T-cell (primary cell): ENCODE measurements around the gene RXRA. TPM values are rescaled to one million over a fixed set of nuclear protein-coding genes. Genes with fewer than 3 reads are reported as not detected.

ENCODE experiments used
- ATAC-seq, 4 experiments: fragments of 200-7000 bp in 3 of 4; fragments of 150-1000 bp in 1 of 4; cut with Tn5 transposase; replicated peaks in 1 of 4; 1 replicate in 3 of 4; 2 replicates in 1 of 4; pipeline ENCODE4 v1.10.0; 2021; ENCODE audit warnings: moderate library complexity in 3 of 4, mild to moderate bottlenecking in 2 of 4, moderate number of reproducible peaks in 1 of 4
- CTCF ChIA-PET, 2 donors: fragments of 300-600 bp; sonication (Branson Sonifier 250); formaldehyde crosslinking; loops; one replicate each; lab custom pipeline; 2022; ENCODE audit warnings: antibody characterized with exemption in 2 of 2; lab: Charles Lee
- POLR2A ChIA-PET, 2 donors: fragments of 300-600 bp; sonication (Branson Sonifier 250); formaldehyde crosslinking; loops; one replicate each; lab custom pipeline; 2022; ENCODE audit warnings: antibody characterized with exemption in 2 of 2; lab: Charles Lee
- DNase-seq, 35 experiments: peaks; one replicate each; pipeline versions ENCODE4 v3.0.0 to v3.0.0-alpha.2; 2013 to 2023
- H3K27ac ChIP-seq: one replicate; pipeline ENCODE4 v1.5.1; 2013; ENCODE audit warnings: low read length
- H3K27me3 ChIP-seq, 2 experiments: replicated peaks in 1 of 2; 1 replicate in 1 of 2; 2 replicates in 1 of 2; pipeline versions ENCODE4 v1.6.1 to v1.7.0; 2013; ENCODE audit warnings: low read length in 1 of 2, mixed read lengths in 1 of 2; ENCODE audit not compliant: control insufficient read depth in 2 of 2, insufficient read depth in 2 of 2; ENCODE audit errors: extremely low read depth in 1 of 2
- H3K36me3 ChIP-seq, 2 donors: 1 replicate in 1 of 2; 2 replicates in 1 of 2; pipeline versions ENCODE4 v1.6.1 to v1.7.0; 2013; ENCODE audit warnings: low read length in 1 of 2; ENCODE audit not compliant: control insufficient read depth in 2 of 2, insufficient read depth in 1 of 2; ENCODE audit errors: extremely low read depth in 1 of 2
- H3K4me1 ChIP-seq, 2 experiments: 1 replicate in 1 of 2; 2 replicates in 1 of 2; pipeline versions ENCODE4 v1.6.1 to v1.7.0; 2013; ENCODE audit warnings: low read length in 2 of 2, mixed read lengths in 1 of 2; ENCODE audit not compliant: insufficient read depth in 2 of 2, control insufficient read depth in 1 of 2; ENCODE audit errors: extremely low read depth in 1 of 2
- H3K4me3 ChIP-seq, 2 donors: 1 replicate in 1 of 2; 2 replicates in 1 of 2; pipeline versions ENCODE4 v1.5.1 to v1.7.0; 2013; ENCODE audit warnings: mild to moderate bottlenecking in 2 of 2, low read length in 1 of 2, moderate library complexity in 1 of 2; ENCODE audit not compliant: control insufficient read depth in 1 of 2; ENCODE audit errors: extremely low read depth in 1 of 2
- H3K9me3 ChIP-seq: 2 replicates; pipeline ENCODE4 v1.7.0; 2013
- H3K27ac Mint-ChIP-seq, 2 donors: one replicate each; pipeline ENCODE4 v1.8.0; 2020 to 2021; ENCODE audit warnings: mild to moderate bottlenecking in 2 of 2, mixed read lengths in 2 of 2
- H3K27me3 Mint-ChIP-seq, 2 donors: one replicate each; pipeline ENCODE4 v1.8.0; 2021 to 2022; ENCODE audit warnings: mixed read lengths in 2 of 2
- H3K36me3 Mint-ChIP-seq: one replicate; pipeline ENCODE4 v1.8.0; 2021; ENCODE audit warnings: mixed read lengths
- H3K4me1 Mint-ChIP-seq, 3 donors: one replicate each; pipeline ENCODE4 v1.8.0; 2020 to 2022; ENCODE audit warnings: mixed read lengths in 3 of 3, mild to moderate bottlenecking in 1 of 3
- H3K4me3 Mint-ChIP-seq, 3 donors: one replicate each; pipeline ENCODE4 v1.8.0; 2020 to 2022; ENCODE audit warnings: mild to moderate bottlenecking in 3 of 3, mixed read lengths in 3 of 3, moderate library complexity in 3 of 3
- H3K9me3 Mint-ChIP-seq, 3 donors: one replicate each; pipeline ENCODE4 v1.8.0; 2020 to 2022; ENCODE audit warnings: mixed read lengths in 3 of 3
- WGBS: methylation state at CpG from one replicate; pipeline ENCODE4 v1.1.5; 2013; ENCODE audit warnings: missing lambda C conversion rate; ENCODE audit not compliant: insufficient coverage; 5-methylcytosine and 5-hydroxymethylcytosine counted together
- total RNA-seq, 35 experiments: library from RNA in 6 of 35; stranded (reverse) in 6 of 35; fragments of 120-200 nt in 1 of 35; gene quantifications; one replicate each; pipeline versions ENCODE4 v1.2.1 to v1.2.4 and lab custom pipeline; 2013 to 2026

RXRA gene
- total RNA-seq, 5 donors from 2014 or later (not counting 1 experiment from before 2014, with no cell fraction given): 5.6 to 17.7 (median 14.5) TPM

- Mint-ChIP-seq H3K27me3 (no peaks in the 10 kb centered on the region), H3K4me3 (no peak overlapping the region), H3K36me3 (no peaks in the 10 kb centered on the region), H3K9me3 (no peaks in the 10 kb centered on the region), H3K4me1 (no peaks in the 10 kb centered on the region), H3K27ac (no peak overlapping the region)
- no peak for ATAC-seq
- CTCF ChIA-PET: no interaction called here
- no peak overlapping the region for H3K4me3 ChIP-seq
- H3K27me3 ChIP-seq: no peaks in the 10 kb centered on the region
- POLR2A ChIA-PET: no interaction called here
- H3K27ac ChIP-seq: no peak overlapping the region
- no peak for DNase-seq
- H3K36me3 ChIP-seq: no peaks in the 10 kb centered on the region
- 92% methylated on average over 15 of the region's 23 CpGs for WGBS
- H3K9me3 ChIP-seq: no peaks in the 10 kb centered on the region
- H3K4me1 ChIP-seq: no peaks in the 10 kb centered on the region
These were observed 33.4 kb downstream of the RXRA start for GRCh38 chr9:134359493-134360179.

DNA sequence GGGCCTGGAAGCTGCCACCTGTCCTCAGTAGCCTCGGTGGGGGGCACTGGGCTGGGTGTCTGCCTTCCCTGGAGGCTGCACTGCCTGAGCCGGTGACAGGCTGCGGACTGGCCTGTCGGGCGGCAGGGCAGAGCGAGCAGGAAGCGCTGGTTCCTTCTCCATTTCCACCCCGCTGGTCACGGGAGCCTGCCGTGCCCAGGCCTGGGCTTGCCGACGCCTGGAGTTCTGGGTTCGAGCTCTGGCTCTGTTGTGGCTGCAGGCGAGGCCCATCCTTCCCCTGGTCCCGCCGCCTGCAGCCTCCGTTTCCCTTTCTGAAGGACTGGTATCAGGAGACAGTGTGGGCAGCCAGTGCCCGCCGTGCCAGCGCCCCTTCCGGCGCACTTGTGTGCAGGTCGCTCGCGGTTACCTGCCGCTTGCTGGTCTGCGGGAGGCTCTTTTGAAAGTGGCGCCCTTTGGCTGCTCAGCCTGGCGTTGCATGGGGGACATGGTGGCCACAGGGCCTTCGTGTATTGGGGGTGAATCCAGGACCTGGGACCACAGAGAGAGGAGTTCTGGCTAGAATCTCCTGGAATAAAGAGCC is 34.0 kb downstream of the RXRA start:
- Histone ChIP-seq H3K4me3 (no peak overlapping the region), H3K36me3 (no peaks in the 10 kb centered on the region), H3K27me3 (no peaks in the 10 kb centered on the region), H3K27ac (no peak overlapping the region), H3K4me1 (no peaks in the 10 kb centered on the region), H3K9me3 (no peaks in the 10 kb centered on the region)
- Mint-ChIP-seq H3K36me3 (no peaks in the 10 kb centered on the region), H3K27me3 (no peaks in the 10 kb centered on the region), H3K27ac (no peak overlapping the region), H3K4me1 (peaks cover 0 to under 1% (median 0%) of the 10 kb centered on the region in 3 donors), H3K9me3 (no peaks in the 10 kb centered on the region), H3K4me3 (no peak overlapping the region)
- ATAC-seq (no peak), DNase-seq (no peak)
- ChIA-PET CTCF (no interaction called here), POLR2A (no interaction called here)
- 85% methylated on average over 27 of the region's 30 CpGs for WGBS

DNA sequence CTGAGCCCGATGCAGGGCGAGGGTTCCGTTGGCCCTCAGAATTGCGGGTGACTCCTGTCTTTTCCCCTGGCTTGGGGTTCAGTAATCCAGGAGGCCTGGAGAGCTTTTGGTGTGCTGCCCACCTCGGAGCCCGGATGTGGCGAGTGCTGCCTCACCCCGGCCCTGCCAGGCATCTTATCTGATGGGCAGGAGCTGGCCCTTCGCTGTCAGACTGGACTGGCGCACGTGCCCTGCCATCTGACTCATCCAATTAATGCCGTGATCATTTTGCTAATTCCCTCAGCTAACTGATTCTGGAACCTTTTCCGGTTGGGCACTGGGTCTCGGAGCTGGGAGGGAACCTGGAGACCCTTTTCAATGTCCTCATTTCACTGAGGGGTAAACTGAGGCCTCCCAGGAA is 34.6 kb downstream of the RXRA start:
- Histone ChIP-seq H3K27ac (no peak overlapping the region), H3K36me3 (no peaks in the 10 kb centered on the region), H3K9me3 (no peaks in the 10 kb centered on the region), H3K27me3 (no peaks in the 10 kb centered on the region), H3K4me1 (peaks cover 0 to 2% of the 10 kb centered on the region in 2 experiments), H3K4me3 (no peak overlapping the region)
- ChIA-PET POLR2A (no interaction called here), CTCF (no interaction called here)
- H3K27me3 Mint-ChIP-seq: no peaks in the 10 kb centered on the region
- ATAC-seq: no peak
- no peak for DNase-seq
- peaks cover 0 to 3% (median 0%) of the 10 kb centered on the region in 3 donors for H3K4me1 Mint-ChIP-seq
- no peak overlapping the region for H3K4me3 Mint-ChIP-seq
- H3K27ac Mint-ChIP-seq: no peak overlapping the region
- H3K36me3 Mint-ChIP-seq: no peaks in the 10 kb centered on the region
- WGBS: 91% methylated on average over 13 of the region's 14 CpGs
- no peaks in the 10 kb centered on the region for H3K9me3 Mint-ChIP-seq

- Histone ChIP-seq H3K27me3 (no peaks in the 10 kb centered on the region), H3K27ac (no peak overlapping the region), H3K4me1 (peaks cover 0 to 7% of the 10 kb centered on the region in 2 experiments), H3K36me3 (no peaks in the 10 kb centered on the region), H3K4me3 (no peak overlapping the region), H3K9me3 (no peaks in the 10 kb centered on the region)
- Mint-ChIP-seq H3K4me3 (no peak overlapping the region), H3K4me1 (peaks cover 0 to 3% (median 0%) of the 10 kb centered on the region in 3 donors), H3K36me3 (no peaks in the 10 kb centered on the region), H3K27me3 (no peaks in the 10 kb centered on the region), H3K9me3 (no peaks in the 10 kb centered on the region), H3K27ac (no peak overlapping the region)
- ATAC-seq: no peak
- no peak for DNase-seq
- 87% methylated on average over 16 of the region's 16 CpGs for WGBS
- ChIA-PET POLR2A (no interaction called here), CTCF (no interaction called here)
These were observed 35.2 kb downstream of the RXRA start for GRCh38 chr9:134361426-134361825.

- Mint-ChIP-seq H3K27me3 (no peaks in the 10 kb centered on the region), H3K4me3 (no peak overlapping the region), H3K27ac (no peak overlapping the region), H3K4me1 (peaks cover 0 to 3% (median 0%) of the 10 kb centered on the region in 3 donors), H3K9me3 (no peaks in the 10 kb centered on the region), H3K36me3 (no peaks in the 10 kb centered on the region)
- H3K4me3 ChIP-seq: no peak overlapping the region
- DNase-seq: no peak
- no peak for ATAC-seq
- H3K36me3 ChIP-seq: no peaks in the 10 kb centered on the region
- ChIA-PET POLR2A (no interaction called here), CTCF (no interaction called here)
- WGBS: 80% methylated on average over 10 of the region's 15 CpGs
- no peaks in the 10 kb centered on the region for H3K9me3 ChIP-seq
- H3K27ac ChIP-seq: no peak overlapping the region
- H3K27me3 ChIP-seq: no peaks in the 10 kb centered on the region
- H3K4me1 ChIP-seq: peaks cover 0 to 7% of the 10 kb centered on the region in 2 experiments
These were observed 35.7 kb downstream of the RXRA start for GRCh38 chr9:134361843-134362414.

DNA sequence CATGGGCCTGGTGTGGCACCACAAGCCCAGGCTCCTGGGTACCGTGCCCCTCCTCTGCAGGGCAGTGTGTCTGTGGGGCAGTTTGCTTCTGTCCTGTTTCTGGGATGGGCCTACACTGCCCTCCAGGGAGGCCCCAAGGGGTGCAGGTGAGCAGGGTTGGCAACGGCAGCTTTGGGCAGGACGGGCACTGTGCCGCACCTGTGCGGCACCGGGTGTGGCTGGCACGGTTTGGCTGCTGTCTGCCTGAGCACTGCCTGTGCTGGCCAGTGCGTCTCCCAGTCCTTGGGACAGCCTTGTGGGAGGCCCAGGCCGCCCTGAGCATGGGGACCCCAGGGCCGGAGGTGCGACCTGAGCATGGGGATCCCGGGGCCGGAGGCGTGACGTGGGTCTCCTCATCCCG is 37.2 kb downstream of the RXRA start:
- 87% methylated on average over 15 of the region's 16 CpGs for WGBS
- POLR2A ChIA-PET: no interaction called here
- Histone ChIP-seq H3K27me3 (no peaks in the 10 kb centered on the region), H3K9me3 (no peaks in the 10 kb centered on the region), H3K27ac (no peak overlapping the region), H3K4me3 (no peak overlapping the region), H3K4me1 (peaks cover 0 to 7% of the 10 kb centered on the region in 2 experiments), H3K36me3 (no peaks in the 10 kb centered on the region)
- DNase-seq: no peak
- CTCF ChIA-PET: no interaction called here
- Mint-ChIP-seq H3K4me1 (peaks cover 0 to 7% (median 2%) of the 10 kb centered on the region in 3 donors), H3K9me3 (no peaks in the 10 kb centered on the region), H3K36me3 (no peaks in the 10 kb centered on the region), H3K27ac (no peak overlapping the region), H3K27me3 (no peaks in the 10 kb centered on the region), H3K4me3 (no peak overlapping the region)
- ATAC-seq: no peak
